Vagina (tissue), 2 donors: Measurements from ENCODE around the gene PTGDS. TPM values are rescaled to one million over a fixed set of nuclear protein-coding genes. Genes with fewer than 3 reads are reported as not detected.
A peak's percentile ranks its signal among the peaks of the same experiment; 100 is the strongest.

Experiments
- DNase-seq, 2 donors: peaks; one replicate each; pipeline ENCODE4 v3.0.0-alpha.2; 2017; ENCODE audit errors: extremely low spot score in 2 of 2
- H3K27ac ChIP-seq: fragments of 200-600 bp; sonication (generic); one replicate; pipeline ENCODE4 v1.5.1; 2019
- H3K27me3 ChIP-seq: fragments of 200-600 bp; sonication (generic); one replicate; pipeline ENCODE4 v1.5.1; 2019
- H3K36me3 ChIP-seq, 2 donors: fragments of 200-600 bp; sonication (generic); one replicate each; pipeline ENCODE4 v1.5.1; 2017 to 2019
- H3K4me1 ChIP-seq: fragments of 200-600 bp; sonication (generic); one replicate; pipeline ENCODE4 v1.5.1; 2019
- H3K4me3 ChIP-seq, 2 donors: fragments of 200-600 bp; sonication (generic); 1 replicate in 1 of 2; 2 replicates in 1 of 2; pipeline ENCODE4 v1.5.1; 2016 to 2019
- H3K9me3 ChIP-seq: fragments of 200-600 bp; sonication (generic); one replicate; pipeline ENCODE4 v1.5.1; 2019
- CTCF ChIP-seq, 3 experiments: fragments of 450-650 bp in 2 of 3; fragments of 200-600 bp in 1 of 3; sonication (generic) in 1 of 3; IDR thresholded peaks; one replicate each; pipeline ENCODE4 v1.5.1; 2017 to 2019; ENCODE audit warnings: antibody characterized with exemption in 3 of 3, mild to moderate bottlenecking in 2 of 3, moderate library complexity in 2 of 3
- POLR2A ChIP-seq, 2 donors: fragments of 450-650 bp; IDR thresholded peaks; one replicate each; pipeline ENCODE4 v1.6.1; 2017; ENCODE audit warnings: antibody characterized with exemption in 2 of 2, mild to moderate bottlenecking in 2 of 2, moderate library complexity in 2 of 2
- POLR2AphosphoS5 ChIP-seq, 2 donors: sonication (generic); formaldehyde crosslinking; IDR thresholded peaks; one replicate each; pipeline ENCODE4 v1.9.0; 2017; ENCODE audit warnings: antibody characterized with exemption in 2 of 2, mild to moderate bottlenecking in 2 of 2, low read depth in 1 of 2; ENCODE audit not compliant: insufficient read depth in 1 of 2
- intact Hi-C: fragments of 100-400 bp; cut with DNase I; formaldehyde crosslinking; loops from one replicate; pipeline ENCODE4 v1.15.1; 2023
- total RNA-seq: library from RNA; depleted of rRNA; stranded (reverse); fragments of >200 nt; gene quantifications from one replicate; pipeline ENCODE4 v1.2.3, GENCODE V29; 2016

PTGDS gene
- total RNA-seq, 1 donor from 2014 or later, result 301 TPM

- no peaks in the 10 kb centered on the region for H3K9me3 ChIP-seq
- H3K4me3 ChIP-seq, result peak overlapping the region; percentile 54 to 62
- peak overlapping the region; percentile 69 for H3K27ac ChIP-seq
- H3K4me1 ChIP-seq, result peaks cover 57% of the 10 kb centered on the region
- H3K27me3 ChIP-seq, result no peaks in the 10 kb centered on the region
- no peak for TF ChIP-seq CTCF (IDR thresholded peaks at IDR 0.05)
- TF ChIP-seq POLR2AphosphoS5 (IDR thresholded peaks at IDR 0.05; ENCODE audit: insufficient read depth in 1 of 2, low read depth in 1 of 2), result no peak
- no peak for TF ChIP-seq POLR2A (IDR thresholded peaks at IDR 0.05)
- DNase-seq, result no peak
- intact Hi-C loops, result no loop called here
- H3K36me3 ChIP-seq, result no peaks in the 10 kb centered on the region
These were observed 28.0 kb upstream of the PTGDS start for GRCh38 chr9:136949239-136949816.

- no peak for DNase-seq
- H3K27ac ChIP-seq, result peak overlapping the region; percentile 69
- H3K27me3 ChIP-seq, result no peaks in the 10 kb centered on the region
- H3K4me3 ChIP-seq, result peak overlapping the region; percentile 54 to 62
- H3K9me3 ChIP-seq, result no peaks in the 10 kb centered on the region
- intact Hi-C loops, result no loop called here
- no peaks in the 10 kb centered on the region for H3K36me3 ChIP-seq
- peaks cover 54% of the 10 kb centered on the region for H3K4me1 ChIP-seq
- TF ChIP-seq POLR2AphosphoS5 (IDR thresholded peaks at IDR 0.05; ENCODE audit: insufficient read depth in 1 of 2, low read depth in 1 of 2) (peak; percentile 51 to 65), CTCF (IDR thresholded peaks at IDR 0.05) (no peak), POLR2A (IDR thresholded peaks at IDR 0.05) (no peak)
These were observed 27.3 kb upstream of the PTGDS start for GRCh38 chr9:136949817-136950655.

- intact Hi-C loops, result no loop called here
- Histone ChIP-seq H3K4me1 (peaks cover 50% of the 10 kb centered on the region), H3K4me3 (peak overlapping the region in 1 of 2 donors; percentile 62), H3K27me3 (no peaks in the 10 kb centered on the region), H3K9me3 (no peaks in the 10 kb centered on the region), H3K27ac (peak overlapping the region; percentile 69), H3K36me3 (no peaks in the 10 kb centered on the region)
- no peak for TF ChIP-seq POLR2A (IDR thresholded peaks at IDR 0.05)
- no peak for TF ChIP-seq POLR2AphosphoS5 (IDR thresholded peaks at IDR 0.05; ENCODE audit: insufficient read depth in 1 of 2, low read depth in 1 of 2)
- no peak for TF ChIP-seq CTCF (IDR thresholded peaks at IDR 0.05)
- no peak for DNase-seq
These were observed 26.5 kb upstream of the PTGDS start for GRCh38 chr9:136950656-136951276.

GRCh38 chr9:136951541-136952320, 25.6 kb upstream of the PTGDS start, which contains the start of gene LCN12:
Gene LCN12, plus strand, starts transcription at chr9:136952273. Its CDS starts 55 bp downstream, at chr9:136952328.
- TF ChIP-seq POLR2AphosphoS5 (IDR thresholded peaks at IDR 0.05; ENCODE audit: insufficient read depth in 1 of 2, low read depth in 1 of 2) (no peak), POLR2A (IDR thresholded peaks at IDR 0.05) (no peak), CTCF (IDR thresholded peaks at IDR 0.05) (no peak)
- H3K9me3 ChIP-seq, result no peaks in the 10 kb centered on the region
- H3K27ac ChIP-seq, result peak within 1 kb of the TSS; percentile 62
- DNase-seq, result no peak
- H3K36me3 ChIP-seq, result no peaks in the 10 kb centered on the region
- H3K27me3 ChIP-seq, result no peaks in the 10 kb centered on the region
- intact Hi-C loops, result no loop called here
- H3K4me3 ChIP-seq, result no peak within 1 kb of the TSS
- H3K4me1 ChIP-seq, result peaks cover 50% of the 10 kb centered on the region
